Omental fat pad (tissue), 4 donors: ENCODE data around the gene ERBB2. TPM values are rescaled to one million over a fixed set of nuclear protein-coding genes. Genes with fewer than 3 reads are reported as not detected.
A peak's percentile ranks its signal among the peaks of the same experiment; 100 is the strongest.

ENCODE experiments used
- ATAC-seq: fragments of 150-250 bp; one replicate; pipeline ENCODE4 v1.9.1; 2016; ENCODE audit warnings: mild to moderate bottlenecking, moderate library complexity; ENCODE audit not compliant: low FRiP score
- DNase-seq: peaks from one replicate; pipeline ENCODE4 v3.0.0-alpha.2; 2019; ENCODE audit warnings: low spot score
- CTCF ChIP-seq, 3 donors: fragments of 450-650 bp; IDR thresholded peaks; one replicate each; pipeline ENCODE4 v1.5.1; 2016 to 2017; ENCODE audit warnings: antibody characterized with exemption in 3 of 3, mild to moderate bottlenecking in 3 of 3, moderate library complexity in 2 of 3
- total RNA-seq, 4 donors: library from RNA; depleted of rRNA; stranded (reverse); fragments of >200 nt; gene quantifications; one replicate each; pipeline ENCODE4 v1.1.0, GENCODE V29; 2016

ERBB2 gene
- total RNA-seq, 4 donors from 2014 or later, result 13.8 to 23.8 (median 15.7) TPM

GRCh38 chr17:39739885-39740356, 40.1 kb downstream of the ERBB2 start:
- TF ChIP-seq CTCF (IDR thresholded peaks at IDR 0.05), result no peak
- ATAC-seq (no peak), DNase-seq (no peak)

- DNase-seq (peak; percentile 32), ATAC-seq (peak; percentile 67)
- no peak for TF ChIP-seq CTCF (IDR thresholded peaks at IDR 0.05)
These were observed 40.7 kb downstream of the ERBB2 start for GRCh38 chr17:39740357-39741111.

- ATAC-seq (no peak), DNase-seq (no peak)
- TF ChIP-seq CTCF (IDR thresholded peaks at IDR 0.05), result no peak
These were observed 42.4 kb downstream of the ERBB2 start for GRCh38 chr17:39742126-39742855.

GRCh38 chr17:39742856-39743436, 43.1 kb downstream of the ERBB2 start:
- ATAC-seq (no peak), DNase-seq (no peak)
- TF ChIP-seq CTCF (IDR thresholded peaks at IDR 0.05), result no peak

- TF ChIP-seq CTCF (IDR thresholded peaks at IDR 0.05), result no peak
- no peak for ATAC-seq
- DNase-seq, result no peak
These were observed 44.4 kb downstream of the ERBB2 start for GRCh38 chr17:39744075-39744835.

- ATAC-seq (no peak), DNase-seq (no peak)
- no peak for TF ChIP-seq CTCF (IDR thresholded peaks at IDR 0.05)
These were observed 45.0 kb downstream of the ERBB2 start for GRCh38 chr17:39744836-39745215.
